HL-60 (cell line): ENCODE measurements around the gene TSC22D4.

Experiments used
- CTCF ChIP-seq: IDR thresholded peaks from one replicate; pipeline ENCODE4 v1.5.1; 2011; ENCODE audit warnings: low read length, control low read depth, inconsistent platforms; ENCODE audit not compliant: insufficient read depth
- POLR2AphosphoS5 ChIP-seq: IDR thresholded peaks from 2 replicates; pipeline ENCODE4 v1.6.1; 2012; ENCODE audit warnings: low read depth

DNA sequence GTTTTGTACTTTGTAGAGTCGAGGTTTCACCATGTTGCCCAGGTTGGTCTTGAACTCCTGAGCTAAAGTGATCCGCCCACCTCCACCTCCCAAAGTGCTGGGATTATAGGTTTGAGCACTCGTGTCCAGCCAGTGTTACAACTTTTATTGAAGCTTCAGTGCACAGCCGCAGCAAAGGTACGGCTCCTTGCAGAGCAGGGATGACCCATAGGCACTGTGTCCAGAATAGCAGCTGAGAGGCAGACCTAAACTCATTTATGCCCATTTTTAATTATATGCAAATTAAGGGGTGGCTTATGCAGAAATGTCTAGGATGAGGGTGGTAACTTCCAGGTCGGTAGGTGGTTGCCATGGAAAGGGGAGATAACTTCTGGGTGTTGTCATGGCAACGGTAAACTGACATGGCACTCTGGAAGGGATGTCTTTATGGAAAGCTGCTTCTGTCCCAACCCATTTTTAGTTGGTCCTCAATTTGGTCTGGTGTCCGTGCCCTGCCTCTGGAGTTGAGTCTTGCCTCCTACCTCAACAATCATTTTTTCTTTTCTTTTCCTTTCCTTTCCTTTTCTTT lies 27.4 kb upstream of the TSC22D4 start:
- TF ChIP-seq CTCF (no peak), POLR2AphosphoS5 (no peak)
